Right lobe of liver (tissue), 6 donors: Measurements from ENCODE around the gene TMEM80. TPM values are rescaled to one million over a fixed set of nuclear protein-coding genes. Genes with fewer than 3 reads are reported as not detected.

Experiments
- ATAC-seq, 4 donors: fragments of 200-7000 bp; cut with Tn5 transposase; one replicate each; pipeline ENCODE4 v1.9.1; 2020; ENCODE audit warnings: mild to moderate bottlenecking in 4 of 4, moderate library complexity in 4 of 4
- DNase-seq, 3 donors: peaks; one replicate each; pipeline ENCODE4 v3.0.0-alpha.2; 2020
- H3K27ac ChIP-seq, 3 donors: fragments of 200-600 bp; one replicate each; pipeline ENCODE4 v1.8.0; 2022
- H3K27me3 ChIP-seq, 2 donors: fragments of 200-600 bp; one replicate each; pipeline ENCODE4 v1.8.0; 2022
- H3K36me3 ChIP-seq, 4 donors: fragments of 200-600 bp; sonication (generic) in 1 of 4; one replicate each; pipeline versions ENCODE4 v1.5.1 to v1.8.0; 2017 to 2022; ENCODE audit warnings: control low read depth in 1 of 4
- H3K4me1 ChIP-seq, 4 donors: fragments of 200-600 bp; sonication (generic) in 1 of 4; one replicate each; pipeline versions ENCODE4 v1.5.1 to v1.8.0; 2017 to 2022; ENCODE audit warnings: control low read depth in 1 of 4
- H3K4me3 ChIP-seq, 3 donors: fragments of 200-600 bp; one replicate each; pipeline ENCODE4 v1.8.0; 2022
- H3K9me3 ChIP-seq, 4 donors: fragments of 200-600 bp; sonication (generic) in 1 of 4; one replicate each; pipeline versions ENCODE4 v1.5.1 to v1.8.0; 2017 to 2022; ENCODE audit warnings: control low read depth in 1 of 4
- POLR2A ChIP-seq: fragments of 450-650 bp; IDR thresholded peaks from one replicate; pipeline ENCODE4 v1.6.1; 2017; ENCODE audit warnings: antibody characterized with exemption, mild to moderate bottlenecking
- WGBS: methylation state at CpG from one replicate; pipeline ENCODE4 v1.1.6; 2018; ENCODE audit warnings: low coverage, low lambda C conversion rate; ENCODE audit not compliant: insufficient coverage; ENCODE audit errors: missing lambda C conversion rate; 5-methylcytosine and 5-hydroxymethylcytosine counted together
- intact Hi-C, 2 donors: fragments of 100-400 bp; cut with DNase I; formaldehyde crosslinking; loops; one replicate each; pipeline versions ENCODE4 v1.11.2 to v1.14.1; 2022
- total RNA-seq, 6 experiments: library from RNA; depleted of rRNA in 2 of 6; stranded (reverse); fragments of >200 nt in 2 of 6; fragmentation: NEBNext Ultra II Directional in 3 of 6; extraction: Animal tissue kit (Norgen Biotek cat#: 25700) in 3 of 6; gene quantifications; one replicate each; pipeline versions ENCODE4 v1.1.0 to v1.2.4, GENCODE V29; 2016 to 2023
- TF ChIP-seq, protein P1 (sequence below), 4 donors: fragments of 200-600 bp in 3 of 4; fragments of 450-650 bp in 1 of 4; IDR thresholded peaks; one replicate each; pipeline versions ENCODE4 v1.5.1 to v1.8.0; 2016 to 2022; ENCODE audit warnings: antibody characterized with exemption in 4 of 4, mild to moderate bottlenecking in 2 of 4
- donor health status: DM: no; HTN: yes; CAD: no.
- donor health status: DM: no; HTN: no; CAD: no.
- donor health status: DM: no; HTN: no; CAD: no.
- donor health status: DM: no; HTN: yes; CAD: no.
- donor health status: DM: no; HTN: yes; CAD: no.

TMEM80 gene
- total RNA-seq, 6 experiments from 2014 or later, result 6.9 to 15.5 (median 10.5) TPM

DNA sequence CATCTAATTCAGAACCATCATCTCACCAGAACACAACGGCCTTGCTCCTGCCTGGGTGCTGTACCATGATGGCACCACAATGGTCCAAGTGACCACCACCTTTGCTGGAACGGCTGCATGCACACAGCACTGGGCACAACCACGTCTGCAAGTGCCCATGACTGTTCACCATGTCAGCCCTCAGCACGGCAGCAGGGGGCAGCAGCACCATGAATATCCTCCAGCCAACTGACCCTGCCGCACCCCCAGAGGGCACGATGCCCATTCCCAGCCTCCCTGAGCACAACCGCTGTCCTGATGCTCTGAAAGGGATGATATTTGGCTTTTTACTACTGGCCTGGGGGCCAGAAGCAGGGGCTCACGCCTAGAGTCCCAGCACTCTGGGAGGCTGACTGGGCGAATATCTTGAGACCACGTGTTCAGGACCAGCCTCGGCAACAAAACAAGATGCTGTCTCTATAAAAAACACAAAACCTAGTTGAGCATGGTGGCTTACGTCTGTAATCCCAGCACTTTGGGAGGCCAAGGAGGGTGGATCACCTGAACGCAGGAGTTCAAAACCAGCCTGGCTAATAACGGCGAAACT is 32.8 kb upstream of the TMEM80 start:
- DNase-seq (peak; percentile 73 to 86 (median 81)), ATAC-seq (peak; percentile 77 to 83 (median 78))
- intact Hi-C loops, result loop anchor here (10.0 kb wide), 1 partner anchor 62 kb away; no protein-coding TSS in a partner anchor
- peaks cover 0 to 32% (median 9%) of the 10 kb centered on the region in 4 donors for H3K4me1 ChIP-seq
- TF ChIP-seq, protein P1, sequence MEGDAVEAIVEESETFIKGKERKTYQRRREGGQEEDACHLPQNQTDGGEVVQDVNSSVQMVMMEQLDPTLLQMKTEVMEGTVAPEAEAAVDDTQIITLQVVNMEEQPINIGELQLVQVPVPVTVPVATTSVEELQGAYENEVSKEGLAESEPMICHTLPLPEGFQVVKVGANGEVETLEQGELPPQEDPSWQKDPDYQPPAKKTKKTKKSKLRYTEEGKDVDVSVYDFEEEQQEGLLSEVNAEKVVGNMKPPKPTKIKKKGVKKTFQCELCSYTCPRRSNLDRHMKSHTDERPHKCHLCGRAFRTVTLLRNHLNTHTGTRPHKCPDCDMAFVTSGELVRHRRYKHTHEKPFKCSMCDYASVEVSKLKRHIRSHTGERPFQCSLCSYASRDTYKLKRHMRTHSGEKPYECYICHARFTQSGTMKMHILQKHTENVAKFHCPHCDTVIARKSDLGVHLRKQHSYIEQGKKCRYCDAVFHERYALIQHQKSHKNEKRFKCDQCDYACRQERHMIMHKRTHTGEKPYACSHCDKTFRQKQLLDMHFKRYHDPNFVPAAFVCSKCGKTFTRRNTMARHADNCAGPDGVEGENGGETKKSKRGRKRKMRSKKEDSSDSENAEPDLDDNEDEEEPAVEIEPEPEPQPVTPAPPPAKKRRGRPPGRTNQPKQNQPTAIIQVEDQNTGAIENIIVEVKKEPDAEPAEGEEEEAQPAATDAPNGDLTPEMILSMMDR (IDR thresholded peaks at IDR 0.05), result peak; percentile 67 to 87 (median 84)
- TF ChIP-seq POLR2A, result no peak
- H3K36me3 ChIP-seq, result peaks cover 0 to 3% (median 0%) of the 10 kb centered on the region in 4 donors
- no peak overlapping the region for H3K4me3 ChIP-seq
- H3K27ac ChIP-seq, result no peak overlapping the region
- no peaks in the 10 kb centered on the region for H3K9me3 ChIP-seq
- H3K27me3 ChIP-seq, result no peaks in the 10 kb centered on the region
- WGBS, result 50% methylated on average over 13 of the region's 15 CpGs

DNA sequence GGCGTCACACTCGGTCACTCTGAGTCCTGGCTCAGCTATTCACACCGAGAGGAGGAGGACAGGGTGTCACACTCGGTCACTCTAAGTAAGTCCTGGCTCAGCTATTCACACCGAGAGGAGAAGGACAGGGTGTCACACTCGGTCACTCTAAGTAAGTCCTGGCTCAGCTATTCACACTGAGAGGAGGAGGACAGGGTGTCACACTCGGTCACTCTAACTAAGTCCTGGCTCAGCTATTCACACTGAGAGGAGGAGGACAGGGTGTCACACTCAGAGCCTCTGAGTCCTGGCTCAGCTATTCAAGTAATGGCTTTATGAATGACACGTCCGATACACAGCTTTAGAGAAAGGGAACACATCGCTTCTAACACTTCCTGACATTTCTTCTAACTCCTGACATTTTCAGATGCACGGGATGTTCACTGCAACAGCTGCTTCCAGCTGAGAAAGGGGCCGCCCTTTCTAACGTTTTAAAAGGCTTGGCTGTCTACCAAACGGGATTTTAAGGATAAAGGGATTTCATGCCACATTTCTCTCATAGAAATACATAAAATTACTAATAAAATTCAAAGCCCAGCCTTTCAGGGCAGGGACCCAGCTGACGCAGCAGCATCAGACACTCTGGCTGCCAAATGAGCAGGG is 30.4 kb upstream of the TMEM80 start:
- Histone ChIP-seq H3K4me3 (no peak overlapping the region), H3K36me3 (peaks cover 0 to 3% (median 0%) of the 10 kb centered on the region in 4 donors), H3K9me3 (no peaks in the 10 kb centered on the region), H3K27ac (peak overlapping the region in 1 of 3 donors; percentile 29), H3K27me3 (no peaks in the 10 kb centered on the region), H3K4me1 (peaks cover 0 to 28% (median 0%) of the 10 kb centered on the region in 4 donors)
- ATAC-seq, result no peak
- intact Hi-C loops, result loop anchor here (10.0 kb wide), 1 partner anchor 60 kb away; no protein-coding TSS in a partner anchor
- no peak for TF ChIP-seq POLR2A
- TF ChIP-seq, protein P1 (IDR thresholded peaks at IDR 0.05), result no peak
- WGBS, result 79% methylated on average over 8 of the region's 15 CpGs
- DNase-seq, result no peak

DNA sequence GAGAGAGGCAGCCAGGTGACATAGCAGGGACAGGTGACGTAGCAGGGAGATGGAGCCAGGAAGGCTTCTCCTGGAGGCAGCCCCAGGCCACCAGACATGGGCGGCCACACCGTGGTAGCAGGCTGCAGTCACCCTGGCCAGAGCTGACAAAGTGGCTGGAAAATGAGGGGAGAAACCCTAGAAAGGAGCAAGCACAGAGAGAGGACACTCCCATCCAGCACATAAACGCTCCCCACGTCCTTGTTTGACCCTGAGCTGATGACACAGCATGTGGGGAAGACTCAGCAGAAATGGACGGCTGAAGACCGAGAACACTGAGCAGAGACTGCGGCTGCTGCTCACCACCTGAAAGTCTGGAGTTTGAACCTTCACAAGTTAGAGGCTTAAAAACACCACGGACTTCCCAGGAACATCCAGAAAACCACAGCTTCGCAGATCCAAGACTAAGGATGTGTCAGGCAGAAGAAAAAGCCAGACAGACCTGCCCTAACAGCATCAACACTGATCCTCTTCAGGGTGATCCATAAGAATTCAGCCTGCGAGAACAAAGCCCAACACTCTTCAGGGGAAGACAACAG is 29.8 kb upstream of the TMEM80 start:
- no peak for DNase-seq
- intact Hi-C loops, result loop anchor here (10.0 kb wide), 1 partner anchor 59 kb away; no protein-coding TSS in a partner anchor
- H3K27ac ChIP-seq, result peak overlapping the region in 1 of 3 donors; percentile 29
- H3K36me3 ChIP-seq, result peaks cover 0 to 3% (median 0%) of the 10 kb centered on the region in 4 donors
- ATAC-seq, result peak in 2 of 4 donors; percentile 26 to 47
- WGBS, result 41% methylated on average over 5 of the region's 11 CpGs
- H3K4me3 ChIP-seq, result no peak overlapping the region
- H3K9me3 ChIP-seq, result no peaks in the 10 kb centered on the region
- H3K27me3 ChIP-seq, result no peaks in the 10 kb centered on the region
- TF ChIP-seq, protein P1 (IDR thresholded peaks at IDR 0.05), result no peak
- TF ChIP-seq POLR2A, result no peak
- H3K4me1 ChIP-seq, result peaks cover 0 to 28% (median 0%) of the 10 kb centered on the region in 4 donors

DNA sequence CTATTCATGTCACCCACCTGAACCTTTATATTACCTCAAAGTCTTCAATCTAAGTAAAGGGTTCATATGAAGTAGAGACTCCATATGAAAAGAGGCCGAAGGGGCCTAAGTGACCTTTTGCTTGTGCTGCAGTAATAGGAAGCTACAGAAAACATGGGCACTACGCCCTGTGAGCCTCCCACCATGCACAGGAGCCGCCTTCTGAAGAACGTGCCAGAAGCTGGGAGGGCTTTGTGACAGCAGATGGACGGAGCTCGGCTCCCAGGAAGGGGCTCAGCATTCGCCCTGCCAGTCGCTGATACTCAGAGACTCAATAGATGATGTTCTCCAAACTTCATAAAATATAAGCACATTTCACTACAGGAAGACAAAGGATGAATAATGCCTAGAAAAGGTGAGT is 21.8 kb upstream of the TMEM80 start:
- TF ChIP-seq, protein P1 (IDR thresholded peaks at IDR 0.05), result no peak
- TF ChIP-seq POLR2A, result no peak
- H3K4me3 ChIP-seq, result no peak overlapping the region
- DNase-seq (no peak), ATAC-seq (no peak)
- peaks cover 0 to 34% (median 12%) of the 10 kb centered on the region in 4 donors for H3K36me3 ChIP-seq
- WGBS, result 89% methylated on average over 6 of the region's 8 CpGs
- no peak overlapping the region for H3K27ac ChIP-seq
- intact Hi-C loops, result no loop called here
- no peaks in the 10 kb centered on the region for H3K27me3 ChIP-seq
- H3K4me1 ChIP-seq, result peaks cover 0 to 3% (median 0%) of the 10 kb centered on the region in 4 donors
- no peaks in the 10 kb centered on the region for H3K9me3 ChIP-seq
